Gastrocnemius medialis (tissue), 4 donors: Measurements from ENCODE around the gene PCGF6. TPM values are rescaled to one million over a fixed set of nuclear protein-coding genes. Genes with fewer than 3 reads are reported as not detected.
"Not testable (repeated sequence)": the region's sequence is repeated elsewhere in the genome, so short reads cannot be mapped to it uniquely, and the experiment has no call there.

Source experiments
- ATAC-seq, 2 donors: fragments of 150-250 bp; one replicate each; pipeline ENCODE4 v1.9.1; 2016
- DNase-seq, 2 donors: peaks; one replicate each; pipeline ENCODE4 v3.0.0-alpha.2; 2019
- H3K27ac ChIP-seq, 4 donors: fragments of 200-600 bp; sonication (generic); 1 replicate in 1 of 4; 2 replicates in 3 of 4; pipeline ENCODE4 v1.5.1; 2016 to 2018; ENCODE audit warnings: mild to moderate bottlenecking in 2 of 4, moderate library complexity in 1 of 4
- H3K27me3 ChIP-seq, 3 donors: fragments of 200-600 bp; sonication (generic) in 2 of 3; 1 replicate in 1 of 3; 2 replicates in 2 of 3; pipeline versions ENCODE4 v1.5.1 to v1.6.0; 2016 to 2019; ENCODE audit warnings: mild to moderate bottlenecking in 1 of 3, moderate library complexity in 1 of 3
- H3K36me3 ChIP-seq, 2 donors: fragments of 200-600 bp; sonication (generic) in 1 of 2; one replicate each; pipeline ENCODE4 v1.5.1; 2017 to 2018
- H3K4me1 ChIP-seq, 2 donors: fragments of 200-600 bp; sonication (generic) in 1 of 2; one replicate each; pipeline ENCODE4 v1.5.1; 2016 to 2017; ENCODE audit warnings: mild to moderate bottlenecking in 2 of 2
- H3K4me3 ChIP-seq, 4 donors: fragments of 200-600 bp; sonication (generic) in 3 of 4; 1 replicate in 1 of 4; 2 replicates in 3 of 4; pipeline ENCODE4 v1.5.1; 2016 to 2019; ENCODE audit warnings: mild to moderate bottlenecking in 2 of 4
- H3K9me3 ChIP-seq, 3 donors: fragments of 200-600 bp; sonication (generic) in 2 of 3; 1 replicate in 1 of 3; 2 replicates in 2 of 3; pipeline ENCODE4 v1.5.1; 2016 to 2019
- CTCF ChIP-seq, 5 experiments: fragments of 450-650 bp in 3 of 5; fragments of 200-600 bp in 2 of 5; sonication (generic) in 2 of 5; IDR thresholded peaks in 4 of 5; conservative IDR thresholded peaks in 1 of 5; 1 replicate in 4 of 5; 2 replicates in 1 of 5; pipeline ENCODE4 v1.5.1; 2016 to 2019; ENCODE audit warnings: antibody characterized with exemption in 5 of 5, mild to moderate bottlenecking in 3 of 5, moderate library complexity in 3 of 5
- POLR2A ChIP-seq, 2 donors: fragments of 450-650 bp; IDR thresholded peaks; one replicate each; pipeline ENCODE4 v1.6.1; 2017; ENCODE audit warnings: antibody characterized with exemption in 2 of 2, mild to moderate bottlenecking in 2 of 2, moderate library complexity in 2 of 2
- in situ Hi-C, 4 donors: fragments of 200-750 bp; cut with MboI; loops; one replicate each; pipeline versions ENCODE4 v1.15.0 to v1.8.0; 2017; ENCODE audit warnings: low sequenced_read_pairs in 4 of 4
- intact Hi-C: fragments of 100-400 bp; cut with DNase I; formaldehyde crosslinking; loops from one replicate; pipeline ENCODE4 v1.15.1; 2023; ENCODE audit warnings: low total_unique reads
- total RNA-seq, 4 donors: library from RNA; depleted of rRNA; stranded (reverse); fragments of >200 nt; gene quantifications; one replicate each; pipeline versions ENCODE4 v1.1.0 to v1.2.3, GENCODE V29; 2016

The PCGF6 gene
- total RNA-seq, 4 donors from 2014 or later = 8.9 to 16.0 (median 12.1) TPM

GRCh38 chr10:103265717-103266329, 85.1 kb downstream of the PCGF6 start:
- peaks cover 0 to 4% (median 2%) of the 10 kb centered on the region in 3 donors for H3K27me3 ChIP-seq
- DNase-seq = no peak
- no peak overlapping the region for H3K4me3 ChIP-seq

DNA sequence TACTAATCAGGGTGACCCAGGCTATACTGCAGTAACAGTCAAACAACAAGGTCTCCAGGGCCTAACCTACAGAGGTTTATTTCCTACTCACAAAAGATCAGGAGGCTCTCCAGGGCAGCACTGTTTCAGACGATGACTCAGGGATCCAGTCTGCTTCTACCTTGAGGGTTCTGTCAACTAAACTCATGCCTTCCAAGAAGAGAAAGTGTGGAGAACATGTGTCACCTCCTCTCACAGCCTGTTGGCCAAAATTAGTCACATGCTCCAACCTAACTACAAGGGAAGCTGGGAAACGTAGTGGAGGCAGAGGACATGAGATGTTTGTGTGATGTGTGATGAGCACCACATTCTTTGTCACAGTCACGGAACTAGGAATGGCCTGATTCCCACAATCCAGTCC, 88.7 kb downstream of the PCGF6 start:
- H3K27ac ChIP-seq = no peak overlapping the region
- H3K4me3 ChIP-seq = no peak overlapping the region
- H3K9me3 ChIP-seq = no peaks in the 10 kb centered on the region
- H3K4me1 ChIP-seq = no peaks in the 10 kb centered on the region
- intact Hi-C loops = no loop called here
- in situ Hi-C loops = no loop called here
- ATAC-seq (no peak), DNase-seq (no peak)
- no peaks in the 10 kb centered on the region for H3K36me3 ChIP-seq
- peaks cover 0 to 4% (median 2%) of the 10 kb centered on the region in 3 donors for H3K27me3 ChIP-seq
- no peak for TF ChIP-seq POLR2A (IDR thresholded peaks at IDR 0.05)
- no peak for TF ChIP-seq CTCF (IDR thresholded peaks at IDR 0.05 in 4 of 5, conservative IDR thresholded peaks at IDR 0.05 in 1 of 5)

More at GRCh38 chr10:103265717-103266329, 85.1 kb downstream of the PCGF6 start:
- no peak for TF ChIP-seq POLR2A (IDR thresholded peaks at IDR 0.05)
- no peak for TF ChIP-seq CTCF (IDR thresholded peaks at IDR 0.05 in 4 of 5, conservative IDR thresholded peaks at IDR 0.05 in 1 of 5)
- in situ Hi-C loops (no loop called here), intact Hi-C loops (no loop called here)
- no peaks in the 10 kb centered on the region for H3K36me3 ChIP-seq
- no peak overlapping the region for H3K27ac ChIP-seq
- H3K4me1 ChIP-seq = no peaks in the 10 kb centered on the region
- no peak for ATAC-seq
- H3K9me3 ChIP-seq = no peaks in the 10 kb centered on the region

DNA sequence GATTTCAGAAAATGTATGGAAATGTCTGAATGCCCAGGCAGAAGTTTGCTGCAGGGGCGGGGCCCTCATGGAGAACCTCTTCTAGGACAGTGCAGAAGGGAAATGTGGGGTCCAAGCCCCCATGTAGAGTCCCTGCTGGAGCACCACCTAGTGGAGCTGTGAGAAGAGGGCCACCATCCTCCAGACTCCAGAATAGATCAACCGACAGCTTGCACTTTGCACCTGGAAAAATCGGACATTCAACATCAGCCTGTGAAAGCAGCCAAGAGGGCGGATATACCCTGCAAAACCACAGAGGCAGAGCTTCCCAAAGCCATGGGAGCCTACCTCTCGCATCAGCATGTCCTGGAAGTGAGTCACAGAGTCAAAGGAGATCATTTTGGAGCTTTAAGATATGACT, 91.0 kb downstream of the PCGF6 start:
- no peaks in the 10 kb centered on the region for H3K4me1 ChIP-seq
- no peak overlapping the region for H3K27ac ChIP-seq
- no peak overlapping the region for H3K4me3 ChIP-seq
- in situ Hi-C loops (no loop called here), intact Hi-C loops (no loop called here)
- no peaks in the 10 kb centered on the region for H3K9me3 ChIP-seq
- H3K36me3 ChIP-seq = no peaks in the 10 kb centered on the region
- TF ChIP-seq CTCF (IDR thresholded peaks at IDR 0.05 in 4 of 5, conservative IDR thresholded peaks at IDR 0.05 in 1 of 5) = no peak
- no peak for TF ChIP-seq POLR2A (IDR thresholded peaks at IDR 0.05)
- peaks cover 0 to 4% (median 0%) of the 10 kb centered on the region in 3 donors for H3K27me3 ChIP-seq
- no peak for ATAC-seq
- no peak for DNase-seq

DNA sequence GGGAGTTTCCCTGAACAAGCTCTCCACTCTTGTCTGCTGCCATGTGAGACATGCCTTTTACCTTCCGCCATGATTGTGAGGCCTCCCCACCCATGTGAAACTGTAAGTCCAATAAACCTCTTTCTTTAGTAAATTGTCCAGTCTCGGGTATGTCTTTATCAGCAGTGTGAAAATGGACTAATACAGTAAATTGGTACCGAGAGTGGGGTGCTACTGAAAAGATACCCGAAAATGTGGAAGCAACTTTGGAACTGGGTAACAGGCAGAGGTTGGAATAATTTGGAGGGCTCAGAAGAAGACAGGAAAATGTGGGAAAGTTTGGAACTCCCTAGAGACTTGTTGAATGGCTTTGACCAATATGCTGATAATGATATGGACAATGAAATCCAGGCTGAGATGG, 92.0 kb downstream of the PCGF6 start:
- in situ Hi-C loops, DNase-seq, intact Hi-C loops: not testable (repeated sequence)

GRCh38 chr10:103257812-103258211, 93.1 kb downstream of the PCGF6 start:
- no peak for ATAC-seq
- no peaks in the 10 kb centered on the region for H3K36me3 ChIP-seq
- no peak overlapping the region for H3K4me3 ChIP-seq
- H3K9me3 ChIP-seq = no peaks in the 10 kb centered on the region
- H3K27ac ChIP-seq = no peak overlapping the region
- H3K27me3 ChIP-seq = no peaks in the 10 kb centered on the region
- no peak for DNase-seq
- in situ Hi-C loops = no loop called here
- intact Hi-C loops = no loop called here
- H3K4me1 ChIP-seq = no peaks in the 10 kb centered on the region
- TF ChIP-seq CTCF (IDR thresholded peaks at IDR 0.05 in 4 of 5, conservative IDR thresholded peaks at IDR 0.05 in 1 of 5) (no peak), POLR2A (IDR thresholded peaks at IDR 0.05) (no peak)

More for the DNA sequence above, 92.0 kb downstream of the PCGF6 start:
- not testable (repeated sequence) for H3K36me3 ChIP-seq, H3K27me3 ChIP-seq, ATAC-seq, H3K9me3 ChIP-seq, H3K4me1 ChIP-seq, H3K27ac ChIP-seq, H3K4me3 ChIP-seq
